ENCODE data around the gene IL11RA. TPM values are rescaled to one million over a fixed set of nuclear protein-coding genes. Genes with fewer than 3 reads are reported as not detected.

Gene IL11RA
- total RNA-seq, 8 experiments from 2014 or later = 6.7 to 20.7 (median 12.7) TPM

GRCh38 chr9:34707130-34707529, 55.1 kb downstream of the IL11RA start:
- ATAC-seq (replicated peaks in 6 of 8) = no peak
- in situ Hi-C loops (cut with MboI; ENCODE audit: low pct_unique_long_range_greater_than_20kb in 2 of 9, low sequenced_read_pairs in 9 of 9, unreplicated experiment in 9 of 9) = no loop called here
- Histone ChIP-seq H3K27ac (no peak overlapping the region), H3K4me3 (no peak overlapping the region), H3K4me1 (replicated peaks in 1 of 2) (peaks cover 0 to 7% of the 10 kb centered on the region in 2 donors)
- WGBS, 10 experiments = 0 to 80% (median 60%) methylated on average over 1 to 2 of the region's 2 CpGs; no CpG with 5 or more reads in 5 of the 10 experiments

GRCh38 chr9:34709196-34709978, 57.4 kb downstream of the IL11RA start:
- no peak for ATAC-seq (replicated peaks in 6 of 8)
- 80 to 100% methylated on average over 1 of the region's 9 CpGs; no CpG with 5 or more reads in 8 of the 10 experiments for WGBS, 10 experiments
- in situ Hi-C loops (cut with MboI; ENCODE audit: low pct_unique_long_range_greater_than_20kb in 2 of 9, low sequenced_read_pairs in 9 of 9, unreplicated experiment in 9 of 9) = no loop called here
- Histone ChIP-seq H3K4me1 (replicated peaks in 1 of 2) (peaks cover 0 to 7% of the 10 kb centered on the region in 2 donors), H3K27ac (no peak overlapping the region), H3K4me3 (no peak overlapping the region)

GRCh38 chr9:34710023-34710422, 58.0 kb downstream of the IL11RA start, which contains the start of gene CCL21:
TSS of gene CCL21 (minus strand) at chr9:34710136. CDS start at chr9:34710066, 70 bp downstream.
- Histone ChIP-seq H3K4me1 (replicated peaks in 1 of 2) (peaks cover 0 to 7% of the 10 kb centered on the region in 2 donors), H3K4me3 (no peak within 1 kb of the TSS), H3K27ac (no peak within 1 kb of the TSS)
- in situ Hi-C loops (cut with MboI; ENCODE audit: low pct_unique_long_range_greater_than_20kb in 2 of 9, low sequenced_read_pairs in 9 of 9, unreplicated experiment in 9 of 9) = no loop called here
- WGBS, 10 experiments = 40 to 100% (median 86%) methylated on average over 1 of the region's 2 CpGs; no CpG with 5 or more reads in 3 of the 10 experiments
- no peak for ATAC-seq (replicated peaks in 6 of 8)

Other genes starting within 250 kb of the IL11RA start
- 10 to 100 TPM in 6 of 8 experiments, 1 to 10 TPM in 2; 7.5 to 55.6 (median 41.0) TPM for gene FAM219A, start 193.6 kb upstream of the IL11RA start, total RNA-seq
- 10 to 100 TPM in 1 of 8 experiments, 1 to 10 TPM in 6, under 1 TPM in 1; 0.61 to 11.5 (median 2.4) TPM for gene DNAI1, start 193.4 kb upstream of the IL11RA start, total RNA-seq
- gene ENHO, start 129.2 kb upstream of the IL11RA start, total RNA-seq = 10 to 100 TPM in 6 of 8 experiments, 1 to 10 TPM in 2; 3.9 to 25.4 (median 18.8) TPM
- 10 to 100 TPM in 5 of 8 experiments, under 1 TPM in 3; 0.35 to 72.4 (median 25.6) TPM for gene CNTFR, start 62.5 kb upstream of the IL11RA start, total RNA-seq
- 10 to 100 TPM; 17.4 to 64.0 (median 24.0) TPM for gene RPP25L, start 40.1 kb upstream of the IL11RA start, total RNA-seq
- 100 to 1,000 TPM in 5 of 8 experiments, 10 to 100 TPM in 3; 67.7 to 217 (median 176) TPM for gene DCTN3, start 31.7 kb upstream of the IL11RA start, total RNA-seq
- under 1 TPM in 4 of 8 experiments, not detected in 4; 0.05 to 0.71 (median 0.16) TPM for gene ARID3C, start 23.1 kb upstream of the IL11RA start, total RNA-seq
- 100 to 1,000 TPM in 1 of 8 experiments, 10 to 100 TPM in 7; 22.7 to 123 (median 41.2) TPM for gene SIGMAR1, start 14.4 kb upstream of the IL11RA start, total RNA-seq
- 10 to 100 TPM; 25.4 to 59.7 (median 34.1) TPM for gene GALT, start 5.5 kb upstream of the IL11RA start, total RNA-seq
- gene CCL27, start 10.5 kb downstream of the IL11RA start, total RNA-seq = 1 to 10 TPM in 3 of 8 experiments, not detected in 5; 1.7 to 2.0 (median 1.8) TPM
- under 1 TPM in 1 of 8 experiments, not detected in 7; 0.38 TPM for gene CCL19, start 39.1 kb downstream of the IL11RA start, total RNA-seq
- gene CCL21, start 58.0 kb downstream of the IL11RA start, total RNA-seq = 1 to 10 TPM in 1 of 8 experiments, under 1 TPM in 2, not detected in 5; 0.22 to 1.3 (median 0.76) TPM